Trophoblast cell (in vitro differentiated cells and primary cell): ENCODE measurements around the gene GPR50.

ENCODE experiments used
- DNase-seq, 2 donors: peaks; one replicate each; pipeline ENCODE4 v3.0.0-alpha.2; 2016
- H2AFZ ChIP-seq: 2 replicates; pipeline ENCODE4 v1.6.1; 2013; ENCODE audit warnings: low read length, moderate library complexity, mild to moderate bottlenecking; ENCODE audit not compliant: insufficient read depth, poor library complexity
- H2AK5ac ChIP-seq: 2 replicates; pipeline ENCODE4 v1.6.1; 2013; ENCODE audit warnings: mild to moderate bottlenecking, low read length
- H2BK120ac ChIP-seq: 2 replicates; pipeline ENCODE4 v1.6.1; 2013; ENCODE audit warnings: low read length, mild to moderate bottlenecking, moderate library complexity; ENCODE audit not compliant: insufficient read depth, poor library complexity
- H2BK12ac ChIP-seq: 2 replicates; pipeline ENCODE4 v1.6.1; 2013; ENCODE audit warnings: mild to moderate bottlenecking, low read length, moderate library complexity
- H2BK5ac ChIP-seq: 2 replicates; pipeline ENCODE4 v1.6.1; 2013; ENCODE audit warnings: low read length, low read depth, moderate library complexity, mild to moderate bottlenecking; ENCODE audit not compliant: poor library complexity
- H3K14ac ChIP-seq: 2 replicates; pipeline ENCODE4 v1.6.1; 2013; ENCODE audit warnings: mild to moderate bottlenecking, low read length
- H3K18ac ChIP-seq: 2 replicates; pipeline ENCODE4 v1.6.1; 2013; ENCODE audit warnings: mild to moderate bottlenecking, low read length
- H3K23ac ChIP-seq: 2 replicates; pipeline ENCODE4 v1.6.1; 2013; ENCODE audit warnings: low read length
- H3K27ac ChIP-seq: 2 replicates; pipeline ENCODE4 v1.5.1; 2013; ENCODE audit warnings: low read depth, mild to moderate bottlenecking, inconsistent platforms, low read length, moderate library complexity
- H3K27me3 ChIP-seq: 2 replicates; pipeline ENCODE4 v1.6.1; 2013; ENCODE audit warnings: inconsistent platforms, mild to moderate bottlenecking, low read length, moderate library complexity; ENCODE audit not compliant: insufficient read depth
- H3K36me3 ChIP-seq, 2 experiments: 1 replicate in 1 of 2; 2 replicates in 1 of 2; pipeline ENCODE4 v1.6.1; 2013; ENCODE audit warnings: low read length in 2 of 2, mild to moderate bottlenecking in 2 of 2, moderate library complexity in 1 of 2; ENCODE audit not compliant: insufficient read depth in 2 of 2, control insufficient read depth in 1 of 2
- H3K4ac ChIP-seq: 2 replicates; pipeline ENCODE4 v1.6.1; 2013; ENCODE audit warnings: low read depth, mild to moderate bottlenecking, low read length, moderate library complexity
- H3K4me1 ChIP-seq, 2 experiments: 1 replicate in 1 of 2; 2 replicates in 1 of 2; pipeline ENCODE4 v1.6.1; 2013; ENCODE audit warnings: low read length in 2 of 2, mild to moderate bottlenecking in 2 of 2, moderate library complexity in 1 of 2; ENCODE audit not compliant: insufficient read depth in 2 of 2, control insufficient read depth in 1 of 2
- H3K4me2 ChIP-seq: 2 replicates; pipeline ENCODE4 v1.6.1; 2013; ENCODE audit warnings: inconsistent platforms, mild to moderate bottlenecking, low read length, moderate library complexity
- H3K4me3 ChIP-seq: 2 replicates; pipeline ENCODE4 v1.5.1; 2013; ENCODE audit warnings: mild to moderate bottlenecking, low read depth, low read length, inconsistent platforms
- H3K79me1 ChIP-seq: one replicate; pipeline ENCODE4 v1.6.1; 2013; ENCODE audit warnings: low read length
- H3K79me2 ChIP-seq: 2 replicates; pipeline ENCODE4 v1.6.1; 2013; ENCODE audit warnings: low read length, mild to moderate bottlenecking; ENCODE audit not compliant: control insufficient read depth, insufficient read depth, poor library complexity
- H3K9ac ChIP-seq: 2 replicates; pipeline ENCODE4 v1.6.1; 2013; ENCODE audit warnings: mild to moderate bottlenecking, low read length
- H3K9me3 ChIP-seq: 2 replicates; pipeline ENCODE4 v1.6.1; 2013; ENCODE audit warnings: low read depth, mild to moderate bottlenecking, control low read depth, inconsistent platforms, low read length; ENCODE audit not compliant: insufficient read depth
- H4K12ac ChIP-seq: 2 replicates; pipeline ENCODE4 v1.6.1; 2013; ENCODE audit warnings: low read depth, mild to moderate bottlenecking, low read length, moderate library complexity
- H4K8ac ChIP-seq: 2 replicates; pipeline ENCODE4 v1.6.1; 2013; ENCODE audit warnings: low read depth, mild to moderate bottlenecking, low read length, moderate library complexity
- H4K91ac ChIP-seq: one replicate; pipeline ENCODE4 v1.6.1; 2013; ENCODE audit warnings: low read depth, mild to moderate bottlenecking, low read length, moderate library complexity
- WGBS: extraction: QIAGEN DNeasy Blood & Tissue Kit; methylation state at CpG from one replicate; pipeline ENCODE4 v1.1.7; 2013; ENCODE audit warnings: missing lambda C conversion rate; ENCODE audit not compliant: insufficient read length, insufficient coverage; ENCODE audit errors: extremely low coverage; 5-methylcytosine and 5-hydroxymethylcytosine counted together

Gene GPR50

DNA sequence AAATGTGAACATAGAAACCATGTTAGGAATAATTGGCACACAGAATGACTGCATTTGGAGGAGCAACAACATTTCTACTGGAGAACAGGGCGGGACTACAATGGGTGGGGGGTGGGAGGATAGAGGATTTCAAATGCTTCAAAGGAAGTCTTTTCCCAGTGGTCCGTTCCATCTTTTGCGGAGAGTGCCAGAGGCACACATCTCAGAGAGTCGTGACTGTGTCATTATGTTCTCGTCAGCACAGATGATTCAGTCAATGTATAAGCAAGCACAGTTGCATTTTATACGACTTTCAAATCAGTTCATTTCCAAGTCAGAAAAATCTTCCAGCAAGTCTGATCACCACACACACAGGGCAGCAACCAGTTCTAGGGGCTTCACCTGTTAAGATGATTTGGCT lies 22.7 kb upstream of the GPR50 start:
- no peak overlapping the region for H4K8ac ChIP-seq
- H3K18ac ChIP-seq, result no peak overlapping the region
- H3K9ac ChIP-seq, result no peak overlapping the region
- H2BK5ac ChIP-seq, result no peak overlapping the region
- H3K79me1 ChIP-seq, result no peaks in the 10 kb centered on the region
- no peak overlapping the region for H3K4ac ChIP-seq
- no peaks in the 10 kb centered on the region for H3K27me3 ChIP-seq
- H3K36me3 ChIP-seq, result no peaks in the 10 kb centered on the region
- H3K23ac ChIP-seq, result no peak overlapping the region
- WGBS, result no CpG with 5 or more reads among the region's 6 CpGs
- no peak overlapping the region for H3K14ac ChIP-seq
- no peak overlapping the region for H2BK120ac ChIP-seq
- no peak overlapping the region for H3K27ac ChIP-seq
- no peak overlapping the region for H2AK5ac ChIP-seq
- H3K79me2 ChIP-seq, result no peaks in the 10 kb centered on the region
- H3K4me2 ChIP-seq, result no peak overlapping the region
- DNase-seq, result no peak
- H2AFZ ChIP-seq, result no peak overlapping the region
- H3K4me1 ChIP-seq, result no peaks in the 10 kb centered on the region
- no peak overlapping the region for H4K91ac ChIP-seq
- no peak overlapping the region for H2BK12ac ChIP-seq
- no peaks in the 10 kb centered on the region for H3K9me3 ChIP-seq
- H4K12ac ChIP-seq, result no peak overlapping the region
- no peak overlapping the region for H3K4me3 ChIP-seq

DNA sequence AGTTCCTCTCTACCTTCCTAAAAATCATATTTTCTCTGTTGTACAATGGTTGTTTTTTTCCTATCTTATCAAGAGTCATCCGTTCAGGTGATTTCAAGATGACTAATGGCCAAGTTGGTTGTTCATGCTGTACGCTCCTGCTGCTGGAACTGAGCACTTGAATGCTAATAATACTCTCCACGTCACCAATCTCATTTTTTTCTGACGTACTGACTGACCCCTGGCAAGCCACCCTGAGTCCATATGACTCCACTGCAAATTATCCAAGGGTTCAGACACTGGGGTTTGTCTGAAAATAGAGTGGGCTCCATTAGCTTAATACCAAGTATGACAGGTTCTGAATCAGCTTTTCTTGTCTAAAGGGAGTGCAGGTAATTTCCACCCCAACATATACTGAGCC lies 21.1 kb upstream of the GPR50 start:
- no peaks in the 10 kb centered on the region for H3K9me3 ChIP-seq
- H3K4me3 ChIP-seq, result no peak overlapping the region
- H3K36me3 ChIP-seq, result no peaks in the 10 kb centered on the region
- no peak overlapping the region for H3K9ac ChIP-seq
- no peak overlapping the region for H4K8ac ChIP-seq
- WGBS, result no CpG with 5 or more reads among the region's 4 CpGs
- H2BK12ac ChIP-seq, result no peak overlapping the region
- H2BK5ac ChIP-seq, result no peak overlapping the region
- no peak overlapping the region for H2AFZ ChIP-seq
- no peaks in the 10 kb centered on the region for H3K79me2 ChIP-seq
- no peak overlapping the region for H2AK5ac ChIP-seq
- H3K79me1 ChIP-seq, result no peaks in the 10 kb centered on the region
- no peak overlapping the region for H4K12ac ChIP-seq
- H3K18ac ChIP-seq, result no peak overlapping the region
- no peak overlapping the region for H2BK120ac ChIP-seq
- no peak overlapping the region for H3K23ac ChIP-seq
- no peak overlapping the region for H3K4me2 ChIP-seq
- H3K14ac ChIP-seq, result no peak overlapping the region
- DNase-seq, result no peak
- H4K91ac ChIP-seq, result no peak overlapping the region
- no peak overlapping the region for H3K4ac ChIP-seq
- H3K27ac ChIP-seq, result no peak overlapping the region
- H3K27me3 ChIP-seq, result no peaks in the 10 kb centered on the region
- no peaks in the 10 kb centered on the region for H3K4me1 ChIP-seq

DNA sequence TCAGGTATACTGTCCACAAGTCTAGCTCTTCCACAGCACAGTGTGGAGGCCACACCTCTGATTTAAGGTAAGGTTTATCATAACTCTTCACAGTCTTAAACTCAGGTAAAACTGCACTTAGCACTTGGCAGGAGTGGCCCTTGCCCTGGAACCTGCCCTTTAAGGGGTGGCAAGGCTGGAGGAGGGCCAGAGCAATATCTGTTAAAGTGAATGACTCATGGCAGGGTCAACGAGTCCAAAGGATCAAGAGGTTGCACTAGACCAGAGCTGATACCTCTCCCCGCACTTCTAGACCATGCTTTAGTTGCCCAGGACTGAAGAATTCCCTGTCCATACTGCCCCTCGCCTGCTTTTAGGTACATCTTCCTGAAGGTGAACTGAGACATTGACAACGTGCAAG lies 14.7 kb upstream of the GPR50 start:
- Histone ChIP-seq H2BK12ac (no peak overlapping the region), H3K4me2 (no peak overlapping the region), H3K27ac (no peak overlapping the region), H3K27me3 (no peaks in the 10 kb centered on the region), H3K4me3 (no peak overlapping the region), H4K12ac (no peak overlapping the region), H3K14ac (no peak overlapping the region), H3K9ac (no peak overlapping the region), H4K8ac (no peak overlapping the region), H3K4ac (no peak overlapping the region), H3K18ac (no peak overlapping the region), H2AK5ac (no peak overlapping the region), H3K9me3 (no peaks in the 10 kb centered on the region), H4K91ac (no peak overlapping the region), H3K79me1 (no peaks in the 10 kb centered on the region), H3K4me1 (no peaks in the 10 kb centered on the region), H2BK120ac (no peak overlapping the region), H3K79me2 (no peaks in the 10 kb centered on the region), H3K36me3 (no peaks in the 10 kb centered on the region), H2AFZ (no peak overlapping the region), H2BK5ac (no peak overlapping the region), H3K23ac (no peak overlapping the region)
- WGBS, result no CpG with 5 or more reads among the region's 4 CpGs
- DNase-seq, result no peak

DNA sequence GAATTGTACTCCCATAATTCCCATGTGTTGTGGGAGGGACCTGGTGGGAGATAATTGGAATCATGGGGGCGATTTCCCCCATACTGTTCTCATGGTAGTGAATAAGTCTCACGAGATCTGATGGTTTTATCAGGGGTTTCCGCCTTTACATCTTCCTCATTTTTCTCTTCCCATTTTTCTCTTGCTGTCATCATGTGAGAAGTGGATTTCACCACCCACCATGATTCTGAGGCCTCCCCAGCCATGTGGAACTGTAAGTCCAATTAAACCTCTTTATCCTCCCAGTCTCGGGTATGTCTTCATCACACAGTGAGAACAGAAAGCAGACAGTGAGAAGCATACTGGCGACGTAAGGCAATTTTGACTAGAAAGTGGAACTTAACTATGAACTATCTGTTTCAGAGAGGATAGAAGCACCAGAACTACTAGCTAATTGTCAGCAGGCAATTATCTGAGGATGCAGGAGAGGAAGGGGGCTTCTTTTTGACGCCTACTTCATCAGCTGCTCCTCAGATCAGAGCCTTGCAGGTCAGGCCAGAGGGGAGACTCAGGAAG lies 8.5 kb upstream of the GPR50 start:
- no CpG with 5 or more reads among the region's 7 CpGs for WGBS
- H3K4me1 ChIP-seq, result no peaks in the 10 kb centered on the region
- no peak for DNase-seq

More for the DNA sequence above, 8.5 kb upstream of the GPR50 start:
- Histone ChIP-seq H3K14ac (no peak overlapping the region), H3K4me3 (no peak overlapping the region), H3K18ac (no peak overlapping the region), H3K23ac (no peak overlapping the region), H3K79me1 (no peaks in the 10 kb centered on the region), H3K4ac (no peak overlapping the region), H4K12ac (no peak overlapping the region), H2AFZ (no peak overlapping the region), H2BK120ac (no peak overlapping the region), H3K79me2 (no peaks in the 10 kb centered on the region), H3K9ac (no peak overlapping the region), H2BK12ac (no peak overlapping the region), H3K9me3 (no peaks in the 10 kb centered on the region), H2BK5ac (no peak overlapping the region), H3K27me3 (no peaks in the 10 kb centered on the region), H3K36me3 (no peaks in the 10 kb centered on the region), H3K4me2 (no peak overlapping the region), H4K8ac (no peak overlapping the region), H3K27ac (no peak overlapping the region), H2AK5ac (no peak overlapping the region), H4K91ac (no peak overlapping the region)
